SK-N-SH treated with all-trans-retinoic acid at 6 μM for 48 hours (cell line): ENCODE measurements around the gene SLC25A29.
"Not testable (repeated sequence)": the region's sequence is repeated elsewhere in the genome, so short reads cannot be mapped to it uniquely, and the experiment has no call there.

Experiments used
- BACH2 ChIP-seq: fragments of 250-450 bp; sonication (Bioruptor Pico); IDR thresholded peaks from 2 replicates; pipeline ENCODE4 v1.9.0; 2021; ENCODE audit warnings: mild to moderate bottlenecking, borderline replicate concordance
- RARB ChIP-seq: fragments of 250-450 bp; sonication (Bioruptor Pico); IDR thresholded peaks from 2 replicates; pipeline ENCODE4 v1.8.0; 2021; ENCODE audit warnings: mild to moderate bottlenecking, moderate library complexity
- TOX ChIP-seq: fragments of 250-450 bp; sonication (Bioruptor Pico); IDR thresholded peaks from 2 replicates; pipeline ENCODE4 v1.8.0; 2021; ENCODE audit warnings: mild to moderate bottlenecking, moderate library complexity, borderline replicate concordance
- TF ChIP-seq, protein P1 (sequence below): fragments of 250-450 bp; sonication (Bioruptor Pico); IDR thresholded peaks from 2 replicates; pipeline ENCODE4 v1.8.0; 2020; ENCODE audit warnings: mild to moderate bottlenecking, moderate library complexity, borderline replicate concordance

DNA sequence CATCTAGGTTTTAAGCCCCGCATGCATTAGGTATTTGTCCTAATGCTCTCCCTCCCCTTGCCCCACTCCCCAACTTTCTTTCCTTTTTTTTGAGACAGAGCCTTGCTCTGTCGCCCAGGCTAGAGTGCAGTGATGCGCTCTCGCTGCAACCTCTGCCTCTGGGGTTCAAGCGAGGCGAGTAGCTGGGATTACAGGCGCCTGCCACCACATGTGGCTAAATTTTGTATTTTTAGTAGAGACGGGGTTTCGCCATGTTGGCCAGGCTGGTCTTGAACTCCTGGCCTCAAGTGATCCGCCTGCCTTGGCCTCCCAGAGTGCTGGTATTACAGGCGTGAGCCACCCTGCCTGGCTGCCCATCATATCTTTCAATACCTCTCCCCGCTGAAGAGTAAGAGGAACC is 36.6 kb upstream of the SLC25A29 start:
- TF ChIP-seq, protein P1, sequence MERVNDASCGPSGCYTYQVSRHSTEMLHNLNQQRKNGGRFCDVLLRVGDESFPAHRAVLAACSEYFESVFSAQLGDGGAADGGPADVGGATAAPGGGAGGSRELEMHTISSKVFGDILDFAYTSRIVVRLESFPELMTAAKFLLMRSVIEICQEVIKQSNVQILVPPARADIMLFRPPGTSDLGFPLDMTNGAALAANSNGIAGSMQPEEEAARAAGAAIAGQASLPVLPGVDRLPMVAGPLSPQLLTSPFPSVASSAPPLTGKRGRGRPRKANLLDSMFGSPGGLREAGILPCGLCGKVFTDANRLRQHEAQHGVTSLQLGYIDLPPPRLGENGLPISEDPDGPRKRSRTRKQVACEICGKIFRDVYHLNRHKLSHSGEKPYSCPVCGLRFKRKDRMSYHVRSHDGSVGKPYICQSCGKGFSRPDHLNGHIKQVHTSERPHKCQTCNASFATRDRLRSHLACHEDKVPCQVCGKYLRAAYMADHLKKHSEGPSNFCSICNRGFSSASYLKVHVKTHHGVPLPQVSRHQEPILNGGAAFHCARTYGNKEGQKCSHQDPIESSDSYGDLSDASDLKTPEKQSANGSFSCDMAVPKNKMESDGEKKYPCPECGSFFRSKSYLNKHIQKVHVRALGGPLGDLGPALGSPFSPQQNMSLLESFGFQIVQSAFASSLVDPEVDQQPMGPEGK (CRISPR knock-in tag): not testable (repeated sequence)
- TF ChIP-seq RARB, BACH2, TOX (CRISPR knock-in tag): not testable (repeated sequence)
